HUES64 (cell line): ENCODE results near the gene MOB1A.
"Not testable (repeated sequence)": the region's sequence is repeated elsewhere in the genome, so short reads cannot be mapped to it uniquely, and the experiment has no call there.

Source experiments
- H3K27ac ChIP-seq: 2 replicates; pipeline ENCODE4 v1.7.0; 2013; ENCODE audit warnings: low read depth, low read length, inconsistent platforms
- H3K27me3 ChIP-seq: 2 replicates; pipeline ENCODE4 v1.6.1; 2013; ENCODE audit warnings: mild to moderate bottlenecking, low read length; ENCODE audit not compliant: insufficient read depth
- H3K36me3 ChIP-seq: 2 replicates; pipeline ENCODE4 v1.6.1; 2013; ENCODE audit warnings: mild to moderate bottlenecking, low read length; ENCODE audit not compliant: insufficient read depth
- H3K4me1 ChIP-seq: 2 replicates; pipeline ENCODE4 v1.6.1; 2013; ENCODE audit warnings: mild to moderate bottlenecking, low read length, moderate library complexity; ENCODE audit not compliant: insufficient read depth
- H3K4me3 ChIP-seq: 2 replicates; pipeline ENCODE4 v1.5.1; 2013; ENCODE audit warnings: mild to moderate bottlenecking, low read length, moderate library complexity
- H3K9ac ChIP-seq: 2 replicates; pipeline ENCODE4 v1.6.1; 2013; ENCODE audit warnings: mild to moderate bottlenecking, low read depth, low read length
- H3K9me3 ChIP-seq: 2 replicates; pipeline ENCODE4 v1.6.1; 2013; ENCODE audit warnings: low read depth, low read length; ENCODE audit not compliant: insufficient read depth
- WGBS: fragments of 150-250, 120-280 bp; methylation state at CpG from one replicate; pipeline ENCODE4 v1.1.7; 2013; ENCODE audit warnings: missing lambda C conversion rate; 5-methylcytosine and 5-hydroxymethylcytosine counted together

MOB1A gene

DNA sequence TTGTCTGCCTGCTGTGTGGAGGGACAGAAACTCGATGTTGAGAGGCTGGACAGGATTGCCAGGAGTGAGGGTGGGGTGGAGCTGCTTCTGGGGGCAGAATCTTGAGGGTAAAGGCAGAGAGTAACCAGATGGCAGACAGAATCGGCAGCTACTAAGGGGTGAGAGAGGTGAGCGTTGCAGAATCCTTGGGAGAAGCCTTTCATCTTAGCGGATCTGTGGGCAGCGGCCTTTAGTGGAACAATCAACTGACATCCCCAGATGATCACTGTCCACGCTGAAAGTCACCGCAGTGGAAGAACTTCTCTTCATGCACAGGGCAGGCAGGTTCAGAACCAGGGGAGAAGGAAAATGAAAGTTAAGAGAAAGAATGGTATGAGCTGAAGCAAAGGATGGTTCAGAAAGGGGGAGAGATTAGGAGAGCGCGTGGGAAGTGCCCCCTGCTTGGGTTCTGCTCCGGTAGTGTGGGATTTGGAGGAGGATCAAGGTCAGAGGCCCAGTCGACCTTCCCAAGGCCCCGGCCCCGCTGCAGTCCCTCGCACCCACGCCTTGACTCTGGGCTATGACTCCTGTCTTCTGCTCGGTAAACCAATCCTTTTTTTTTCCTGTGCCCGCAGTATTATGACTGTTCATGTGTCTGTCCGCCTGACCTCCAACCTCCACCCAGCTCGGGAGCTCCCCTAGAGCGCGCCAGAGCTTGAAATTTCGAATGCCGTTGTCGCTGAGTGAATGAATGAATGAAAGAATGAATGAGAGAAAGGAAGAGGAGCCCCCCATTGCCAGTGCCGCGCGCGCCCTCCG, 31.6 kb downstream of the MOB1A start:
- Histone ChIP-seq H3K4me3 (peak overlapping the region; percentile 83), H3K27me3 (no peaks in the 10 kb centered on the region), H3K4me1 (peaks cover 6% of the 10 kb centered on the region; the same call in 1 of the 2 replicates), H3K36me3 (peaks cover 16% of the 10 kb centered on the region), H3K9me3 (no peaks in the 10 kb centered on the region), H3K27ac (peak overlapping the region; percentile 77; the same call in 1 of the 2 replicates), H3K9ac (peak overlapping the region; percentile 73)
- 12% methylated on average over 29 of the region's 29 CpGs for WGBS

GRCh38 chr2:74142340-74142739, 36.3 kb downstream of the MOB1A start:
- no peaks in the 10 kb centered on the region for H3K9me3 ChIP-seq
- H3K27me3 ChIP-seq = no peaks in the 10 kb centered on the region
- 84% methylated on average over 6 of the region's 6 CpGs for WGBS
- no peak overlapping the region for H3K9ac ChIP-seq
- 0 out of 2 replicates have a peak, but pooled peaks cover 2% of the 10 kb centered on the region for H3K4me1 ChIP-seq
- H3K36me3 ChIP-seq = peaks cover 22% of the 10 kb centered on the region
- no peak overlapping the region for H3K4me3 ChIP-seq
- H3K27ac ChIP-seq = no peak overlapping the region

DNA sequence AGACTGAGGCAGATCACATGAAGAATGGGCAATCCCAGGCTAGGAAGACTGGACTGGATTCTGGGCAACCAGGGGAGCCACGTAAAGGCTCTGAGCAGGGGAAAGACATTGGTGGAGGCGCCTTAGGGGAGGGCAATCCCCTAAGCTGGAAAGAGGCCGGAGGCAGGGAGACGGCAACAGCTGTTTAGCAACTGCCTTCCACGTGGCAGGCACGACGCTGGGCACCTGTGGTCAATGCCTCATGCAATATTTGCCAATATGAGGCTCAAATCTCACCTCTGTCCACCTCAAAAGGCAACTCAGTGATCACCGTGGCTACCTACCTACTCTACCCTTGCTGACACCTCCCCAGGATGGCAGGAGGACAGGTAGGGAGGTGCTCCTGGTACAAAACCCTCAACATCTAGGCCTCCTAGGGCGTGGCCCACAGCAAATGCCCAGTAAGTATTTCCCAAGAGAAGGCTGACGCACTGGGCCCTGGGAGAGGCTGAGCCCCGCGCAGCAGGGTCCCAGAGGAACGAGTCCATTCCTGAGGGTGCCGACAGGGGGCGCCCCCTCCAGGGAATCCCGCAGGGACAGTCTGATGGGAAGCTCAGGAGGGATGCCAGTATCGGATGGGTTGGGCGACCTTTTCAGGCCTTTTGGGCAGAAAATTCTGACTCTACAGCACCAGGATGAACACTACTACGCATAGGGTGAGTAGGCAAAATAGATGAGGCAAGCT, 39.9 kb downstream of the MOB1A start:
- Histone ChIP-seq H3K27ac (no peak overlapping the region), H3K9me3 (no peaks in the 10 kb centered on the region), H3K9ac (no peak overlapping the region), H3K4me3 (no peak overlapping the region), H3K27me3 (no peaks in the 10 kb centered on the region), H3K36me3 (peaks cover 35% of the 10 kb centered on the region), H3K4me1 (no peaks in the 10 kb centered on the region)
- WGBS = 89% methylated on average over 19 of the region's 19 CpGs

GRCh38 chr2:74137651-74138599, 40.8 kb downstream of the MOB1A start:
- WGBS = 95% methylated on average over 11 of the region's 11 CpGs
- no peaks in the 10 kb centered on the region for H3K4me1 ChIP-seq
- H3K4me3 ChIP-seq = no peak overlapping the region
- no peaks in the 10 kb centered on the region for H3K9me3 ChIP-seq
- no peak overlapping the region for H3K9ac ChIP-seq
- no peaks in the 10 kb centered on the region for H3K27me3 ChIP-seq
- peaks cover 35% of the 10 kb centered on the region for H3K36me3 ChIP-seq
- H3K27ac ChIP-seq = no peak overlapping the region

DNA sequence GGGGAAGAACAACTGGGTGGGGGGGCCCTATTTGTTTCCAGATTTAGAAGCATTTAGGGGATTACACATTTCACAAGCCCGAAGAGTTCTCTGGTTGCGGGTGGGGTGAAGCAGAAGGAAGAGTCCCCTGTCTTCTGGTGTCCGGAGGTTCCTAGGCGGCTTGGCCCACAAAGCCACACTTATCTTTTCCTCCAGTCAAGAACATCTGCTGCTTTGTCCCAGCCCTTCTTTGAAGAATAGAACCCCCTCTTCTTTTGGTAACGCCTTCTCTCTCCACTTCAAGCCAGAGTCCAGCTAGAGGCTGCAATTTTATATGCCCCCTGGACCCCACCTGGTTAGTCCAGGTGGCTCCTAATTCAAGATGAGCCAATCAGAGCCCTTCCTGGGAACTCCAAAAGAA, 46.8 kb downstream of the MOB1A start:
- Histone ChIP-seq H3K36me3 (peaks cover 18% of the 10 kb centered on the region), H3K27me3 (peaks cover 5% of the 10 kb centered on the region; the same call in 1 of the 2 replicates), H3K9me3 (no peaks in the 10 kb centered on the region), H3K9ac (no peak overlapping the region), H3K27ac (no peak overlapping the region), H3K4me3 (no peak overlapping the region), H3K4me1 (no peaks in the 10 kb centered on the region)
- 92% methylated on average over 5 of the region's 5 CpGs for WGBS

DNA sequence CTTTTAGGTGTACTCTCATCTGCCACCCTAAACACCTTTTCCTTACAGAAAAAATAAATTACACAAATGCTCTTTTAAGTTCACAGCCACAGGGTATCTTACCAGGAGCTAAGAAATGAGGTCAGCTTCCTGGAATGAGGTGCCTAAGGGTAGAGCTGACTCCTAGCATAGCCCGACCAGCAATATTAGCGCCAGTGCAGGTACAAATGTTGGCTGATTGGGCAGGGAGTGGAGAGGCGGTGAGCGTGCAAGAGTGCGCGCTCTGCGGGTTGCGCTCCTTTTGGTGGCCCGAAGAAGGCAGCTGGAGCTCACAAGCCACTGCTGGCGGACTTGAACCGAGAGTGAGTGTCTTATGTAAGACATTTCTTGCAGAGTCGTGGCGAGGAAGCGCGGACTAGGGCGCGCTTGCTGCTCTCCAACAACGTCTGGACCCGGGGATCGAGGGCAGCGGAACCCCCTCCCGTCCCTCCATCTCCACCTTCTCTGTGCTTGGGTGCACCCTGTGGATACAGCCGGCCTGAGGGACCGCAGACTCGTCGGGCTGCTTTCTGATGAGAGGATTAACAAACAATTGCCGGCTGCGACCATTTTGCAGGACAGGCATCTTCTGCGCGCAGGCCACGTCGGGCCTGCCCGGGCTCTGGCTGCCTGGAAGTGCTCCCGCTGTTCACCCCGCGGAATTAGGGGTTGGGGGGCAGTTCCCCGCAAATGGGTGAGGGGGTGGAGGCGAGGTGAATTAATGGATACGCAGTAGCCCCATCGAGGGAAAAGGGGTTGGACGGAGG, 48.3 kb downstream of the MOB1A start:
- no peak overlapping the region for H3K4me3 ChIP-seq
- 93% methylated on average over 41 of the region's 41 CpGs for WGBS

GRCh38 chr2:74128206-74128605, 50.5 kb downstream of the MOB1A start:
- Histone ChIP-seq H3K27ac (no peak overlapping the region), H3K9me3 (peaks cover under 1% of the 10 kb centered on the region; the same call in 1 of the 2 replicates), H3K27me3 (peaks cover 9% of the 10 kb centered on the region; the same call in 1 of the 2 replicates), H3K4me1 (no peaks in the 10 kb centered on the region), H3K9ac (no peak overlapping the region), H3K4me3 (no peak overlapping the region), H3K36me3 (no peaks in the 10 kb centered on the region)
- WGBS = 72% methylated on average over 2 of the region's 3 CpGs

More for the DNA sequence above, 48.3 kb downstream of the MOB1A start:
- H3K4me1 ChIP-seq = no peaks in the 10 kb centered on the region
- no peaks in the 10 kb centered on the region for H3K9me3 ChIP-seq
- no peak overlapping the region for H3K27ac ChIP-seq
- peaks cover 9% of the 10 kb centered on the region; the same call in 1 of the 2 replicates for H3K27me3 ChIP-seq
- peaks cover 16% of the 10 kb centered on the region for H3K36me3 ChIP-seq
- no peak overlapping the region for H3K9ac ChIP-seq

GRCh38 chr2:74123955-74124354, 54.7 kb downstream of the MOB1A start:
- H3K27ac ChIP-seq, H3K9ac ChIP-seq, H3K36me3 ChIP-seq, H3K4me1 ChIP-seq, H3K4me3 ChIP-seq: not testable (repeated sequence)
- Histone ChIP-seq H3K9me3 (peaks cover 24% of the 10 kb centered on the region), H3K27me3 (peaks cover 14% of the 10 kb centered on the region)
- WGBS = 99% methylated on average over 23 of the region's 29 CpGs

DNA sequence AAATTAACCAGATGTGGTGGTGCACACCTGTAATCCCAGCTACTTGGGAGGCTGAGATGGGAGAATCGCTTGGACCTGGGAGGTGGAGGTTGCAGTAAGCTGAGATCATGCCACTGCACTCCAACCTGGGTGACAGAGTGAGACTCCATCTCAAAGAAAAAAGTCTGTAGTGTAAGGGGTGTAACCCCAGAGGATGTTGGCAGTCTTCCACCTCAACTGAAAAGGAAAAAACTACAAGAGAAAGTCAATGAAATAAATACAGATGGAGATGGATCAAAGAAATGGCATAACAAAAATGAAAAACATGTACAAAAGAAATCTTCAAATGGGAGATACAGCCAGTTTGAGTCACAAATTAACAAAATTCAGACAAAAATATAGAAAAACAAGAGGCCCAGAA, 56.8 kb downstream of the MOB1A start:
- H3K36me3 ChIP-seq, H3K4me1 ChIP-seq, H3K4me3 ChIP-seq, H3K27ac ChIP-seq, H3K9ac ChIP-seq: not testable (repeated sequence)
- Histone ChIP-seq H3K27me3 (peaks cover 24% of the 10 kb centered on the region), H3K9me3 (peaks cover 24% of the 10 kb centered on the region)
- 93% methylated on average over 1 of the region's 1 CpG for WGBS
